Immature natural killer cell (primary cell): ENCODE measurements around the gene CLDN22. TPM values are rescaled to one million over a fixed set of nuclear protein-coding genes. Genes with fewer than 3 reads are reported as not detected.
"Not testable (repeated sequence)": the region's sequence is repeated elsewhere in the genome, so short reads cannot be mapped to it uniquely, and the experiment has no call there.

ENCODE experiments used
- DNase-seq, 3 donors: peaks; one replicate each; pipeline ENCODE4 v3.0.0; 2022; ENCODE audit warnings: mixed read lengths in 1 of 3
- H3K27ac Mint-ChIP-seq, 6 donors: one replicate each; pipeline ENCODE4 v1.8.0; 2020; ENCODE audit warnings: mixed read lengths in 6 of 6, mild to moderate bottlenecking in 5 of 6, inconsistent platforms in 4 of 6, moderate library complexity in 3 of 6
- H3K27me3 Mint-ChIP-seq, 3 donors: one replicate each; pipeline ENCODE4 v1.8.0; 2020 to 2021; ENCODE audit warnings: low read depth in 3 of 3, mild to moderate bottlenecking in 3 of 3, mixed read lengths in 3 of 3, moderate library complexity in 3 of 3, inconsistent platforms in 1 of 3
- H3K36me3 Mint-ChIP-seq, 3 donors: one replicate each; pipeline ENCODE4 v1.8.0; 2020; ENCODE audit warnings: mixed read lengths in 3 of 3, inconsistent platforms in 2 of 3, mild to moderate bottlenecking in 2 of 3
- H3K4me1 Mint-ChIP-seq, 2 donors: one replicate each; pipeline ENCODE4 v1.8.0; 2020; ENCODE audit warnings: inconsistent platforms in 2 of 2, mild to moderate bottlenecking in 2 of 2, mixed read lengths in 2 of 2, moderate library complexity in 1 of 2
- H3K4me3 Mint-ChIP-seq, 5 donors: one replicate each; pipeline ENCODE4 v1.8.0; 2020; ENCODE audit warnings: mild to moderate bottlenecking in 5 of 5, mixed read lengths in 5 of 5, inconsistent platforms in 3 of 5, moderate library complexity in 3 of 5
- H3K9me3 Mint-ChIP-seq, 6 donors: one replicate each; pipeline ENCODE4 v1.8.0; 2020; ENCODE audit warnings: mild to moderate bottlenecking in 6 of 6, mixed read lengths in 6 of 6, inconsistent platforms in 4 of 6, moderate library complexity in 3 of 6
- polyA plus RNA-seq, 3 donors: library from polyadenylated mRNA; unstranded; fragments of 300-500 nt; fragmentation: Illumina TruSeq; gene quantifications; one replicate each; pipeline ENCODE4 v1.2.3, GENCODE V29; 2021

CLDN22 gene
- polyA plus RNA-seq, 3 donors from 2014 or later = 0.52 TPM; not detected in 2

DNA sequence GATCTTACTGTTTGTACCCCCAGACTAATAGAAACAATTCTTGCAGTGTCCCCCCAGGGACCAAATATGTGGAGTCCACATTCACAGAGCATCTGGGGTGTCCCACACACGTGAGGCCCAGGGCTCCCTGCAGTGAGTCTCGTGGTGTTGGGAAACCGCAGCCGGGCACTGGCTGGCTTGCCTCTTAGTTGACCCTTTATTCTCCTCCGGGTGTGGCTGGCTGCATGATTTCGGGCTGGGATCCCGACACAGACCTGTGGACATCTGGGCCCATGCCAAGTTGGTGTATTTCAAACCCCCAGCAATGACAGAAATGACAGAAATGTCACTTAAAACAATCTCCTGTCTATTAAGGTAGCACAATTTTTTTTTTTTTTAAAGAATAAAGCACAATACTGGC is 17.8 kb upstream of the CLDN22 start:
- H3K27me3 Mint-ChIP-seq = peaks cover 2% of the 10 kb centered on the region in 3 donors
- H3K9me3 Mint-ChIP-seq = peaks cover 0 to 3% (median 0%) of the 10 kb centered on the region in 6 donors
- peaks cover 0 to 8% (median 5%) of the 10 kb centered on the region in 3 donors for H3K36me3 Mint-ChIP-seq
- H3K4me3 Mint-ChIP-seq = peak overlapping the region in 4 of 5 donors; percentile 46 to 70 (median 64)
- DNase-seq = no peak
- peaks cover 30 to 70% of the 10 kb centered on the region in 2 donors for H3K4me1 Mint-ChIP-seq
- H3K27ac Mint-ChIP-seq = peak overlapping the region; percentile 14 to 93 (median 86)

DNA sequence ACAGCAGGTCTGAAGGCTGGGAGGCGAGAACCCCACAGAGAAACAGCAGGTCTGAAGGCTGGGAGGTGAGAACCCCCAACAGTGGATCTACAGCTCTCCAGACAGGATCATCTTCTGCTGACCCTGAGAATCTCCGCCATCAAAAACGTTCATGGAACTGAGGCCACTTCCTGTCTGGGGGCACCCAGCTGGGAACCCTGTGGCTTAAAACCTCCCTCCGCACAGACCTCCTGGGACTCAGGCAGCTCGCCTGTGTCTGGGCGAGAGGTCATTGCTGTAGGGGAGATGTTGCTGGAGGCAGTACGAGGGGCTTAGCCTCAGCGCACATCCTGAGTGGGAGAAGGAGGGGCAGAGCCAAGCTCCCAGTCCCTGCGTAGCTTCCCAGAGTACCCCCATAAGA is 17.3 kb upstream of the CLDN22 start:
- peak; percentile 27 to 41 (median 33) for DNase-seq
- H3K27me3 Mint-ChIP-seq = peaks cover 2% of the 10 kb centered on the region in 3 donors
- H3K4me3 Mint-ChIP-seq = peak overlapping the region in 4 of 5 donors; percentile 46 to 70 (median 64)
- peak overlapping the region; percentile 14 to 93 (median 86) for H3K27ac Mint-ChIP-seq
- H3K9me3 Mint-ChIP-seq = peaks cover 0 to 3% (median under 1%) of the 10 kb centered on the region in 6 donors
- H3K4me1 Mint-ChIP-seq = peaks cover 30 to 73% of the 10 kb centered on the region in 2 donors
- H3K36me3 Mint-ChIP-seq = peaks cover 0 to 12% (median 5%) of the 10 kb centered on the region in 3 donors

DNA sequence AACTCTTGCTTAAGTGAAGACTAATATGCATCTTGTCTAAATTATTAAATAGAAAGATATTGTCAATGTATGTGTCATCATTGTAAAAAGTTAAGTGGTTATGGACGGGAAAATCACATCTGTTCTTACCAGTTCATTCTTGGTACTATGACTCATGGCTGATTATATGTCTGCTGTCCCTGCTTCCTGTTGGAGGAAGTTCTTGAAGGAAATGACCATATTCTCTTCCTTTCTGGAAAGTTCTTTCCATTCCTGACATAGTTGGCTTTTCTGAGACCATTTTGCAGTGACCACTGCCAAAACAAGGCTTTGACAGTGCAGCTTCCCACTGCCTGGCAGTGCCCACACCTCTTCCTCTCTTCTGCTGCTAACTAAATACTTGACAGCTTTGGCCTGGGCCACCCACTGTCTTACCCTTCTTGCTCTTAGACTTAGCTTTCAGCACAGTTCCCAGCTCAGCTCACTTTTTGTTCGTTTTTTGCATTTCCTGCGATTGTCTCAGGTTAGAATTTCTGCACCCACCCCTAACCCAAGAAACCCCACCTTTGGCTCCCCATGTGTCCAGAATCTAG is 15.4 kb upstream of the CLDN22 start:
- Mint-ChIP-seq H3K4me1 (peaks cover 26 to 61% of the 10 kb centered on the region in 2 donors), H3K36me3 (peaks cover 0 to 13% (median 5%) of the 10 kb centered on the region in 3 donors), H3K27me3 (peaks cover 2 to 4% (median 3%) of the 10 kb centered on the region in 3 donors), H3K4me3 (peak overlapping the region in 4 of 5 donors; percentile 52 to 71 (median 67)), H3K9me3 (peaks cover 0 to 3% (median under 1%) of the 10 kb centered on the region in 6 donors), H3K27ac (peak overlapping the region; percentile 51 to 90 (median 82))
- no peak for DNase-seq

GRCh38 chr4:183333983-183334382 is 13.9 kb upstream of the CLDN22 start:
- Mint-ChIP-seq H3K27me3 (peaks cover 1 to 4% (median 2%) of the 10 kb centered on the region in 3 donors), H3K27ac (peak overlapping the region in 1 of 6 donors; percentile 47), H3K9me3 (peaks cover 0 to 5% (median under 1%) of the 10 kb centered on the region in 6 donors), H3K36me3 (peaks cover 0 to 12% (median 8%) of the 10 kb centered on the region in 3 donors), H3K4me3 (no peak overlapping the region), H3K4me1 (peaks cover 26 to 50% of the 10 kb centered on the region in 2 donors)
- no peak for DNase-seq

GRCh38 chr4:183333202-183333601 is 13.1 kb upstream of the CLDN22 start:
- H3K4me1 Mint-ChIP-seq = peaks cover 24 to 46% of the 10 kb centered on the region in 2 donors
- peaks cover 0 to 15% (median 14%) of the 10 kb centered on the region in 3 donors for H3K36me3 Mint-ChIP-seq
- peaks cover 1 to 8% (median 2%) of the 10 kb centered on the region in 3 donors for H3K27me3 Mint-ChIP-seq
- H3K27ac Mint-ChIP-seq = no peak overlapping the region
- peaks cover 0 to 5% (median under 1%) of the 10 kb centered on the region in 6 donors for H3K9me3 Mint-ChIP-seq
- no peak overlapping the region for H3K4me3 Mint-ChIP-seq
- DNase-seq = no peak

DNA sequence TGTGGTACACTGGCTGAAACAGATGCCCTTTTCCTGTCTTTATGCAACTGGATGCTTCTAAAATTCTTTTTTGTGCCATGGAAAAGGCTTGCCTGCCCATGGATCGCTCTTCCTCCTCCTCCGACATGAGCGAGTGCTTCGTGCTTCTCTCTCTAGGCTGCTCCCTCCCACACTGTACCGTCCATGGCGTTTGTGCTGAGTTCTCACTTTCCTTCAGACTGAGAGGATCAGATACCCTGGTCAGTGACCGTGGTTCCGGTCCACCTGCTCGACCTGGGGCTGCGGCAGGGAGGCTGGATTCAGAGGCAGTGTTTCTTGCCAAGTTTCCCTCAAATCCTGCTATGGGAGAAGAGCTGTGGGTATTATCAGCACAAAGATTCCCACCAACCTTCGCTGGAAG is 12.4 kb upstream of the CLDN22 start:
- no peak overlapping the region for H3K4me3 Mint-ChIP-seq
- H3K36me3 Mint-ChIP-seq = peaks cover 0 to 15% (median 15%) of the 10 kb centered on the region in 3 donors
- peaks cover 20 to 38% of the 10 kb centered on the region in 2 donors for H3K4me1 Mint-ChIP-seq
- peak overlapping the region in 1 of 6 donors; percentile 13 for H3K27ac Mint-ChIP-seq
- DNase-seq = no peak
- H3K9me3 Mint-ChIP-seq = peaks cover 0 to 5% (median under 1%) of the 10 kb centered on the region in 6 donors
- peaks cover 1 to 11% (median 2%) of the 10 kb centered on the region in 3 donors for H3K27me3 Mint-ChIP-seq

DNA sequence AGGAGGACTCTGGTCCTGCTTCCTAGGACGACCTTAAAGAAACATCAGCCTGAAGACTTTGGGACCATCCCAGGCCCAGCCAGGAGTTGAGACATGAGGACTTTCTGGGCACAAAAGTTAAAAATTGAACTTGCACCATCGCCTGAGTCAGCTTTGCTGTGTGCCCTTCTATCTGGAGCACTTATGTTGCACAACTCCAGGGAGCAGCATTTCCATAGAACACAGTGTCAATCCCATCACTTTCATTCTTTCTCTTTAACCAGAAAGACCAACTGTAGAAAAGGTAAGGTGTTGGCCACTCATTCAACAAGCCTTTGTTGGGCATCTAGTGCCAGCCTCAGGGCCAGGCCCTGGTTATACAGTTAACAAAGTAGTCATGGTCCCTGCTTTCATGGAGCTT is 10.8 kb upstream of the CLDN22 start:
- no peak for DNase-seq
- Mint-ChIP-seq H3K27me3 (peaks cover 3 to 11% (median 4%) of the 10 kb centered on the region in 3 donors), H3K9me3 (peaks cover 0 to 6% (median under 1%) of the 10 kb centered on the region in 6 donors)

DNA sequence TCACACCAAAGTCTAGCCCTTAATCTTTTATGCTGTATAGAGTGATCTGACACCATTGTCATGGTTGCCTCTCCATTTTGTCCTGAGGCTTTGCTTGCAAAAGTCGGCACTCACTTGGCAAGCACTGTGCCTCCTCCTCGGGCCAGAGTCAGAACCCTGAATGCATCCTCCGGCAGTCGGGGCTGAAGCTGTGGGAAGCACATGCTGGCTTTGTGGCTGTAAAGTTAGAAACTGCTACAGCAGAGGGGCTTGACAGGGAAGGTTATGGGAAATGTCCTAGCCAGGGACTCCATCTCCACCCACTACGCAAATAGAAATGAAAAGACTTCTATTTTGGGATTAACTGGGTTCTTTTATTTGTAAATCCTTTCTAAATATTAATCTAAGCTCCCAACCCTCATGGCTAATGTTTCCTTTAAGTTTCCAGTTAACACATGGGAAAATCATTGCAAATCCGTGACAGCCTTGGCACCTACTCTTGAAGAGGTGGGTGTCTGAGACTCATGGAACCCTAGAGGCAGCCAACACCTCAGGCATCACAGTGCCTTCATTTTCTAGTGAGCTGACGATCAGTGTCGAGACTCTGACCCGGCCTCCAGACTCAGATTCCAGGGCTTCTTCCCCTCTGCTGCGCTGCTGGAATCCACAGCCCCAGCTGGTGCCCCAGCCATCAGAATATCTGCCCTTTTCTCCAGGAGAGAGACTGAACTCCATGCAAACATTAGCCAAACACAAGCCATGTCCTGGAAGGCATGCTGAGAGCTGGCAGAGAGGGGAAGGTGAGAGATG is 10.1 kb upstream of the CLDN22 start:
- H3K27ac Mint-ChIP-seq = no peak overlapping the region
- H3K4me1 Mint-ChIP-seq = peaks cover 5 to 21% of the 10 kb centered on the region in 2 donors
- peaks cover 0 to 6% (median under 1%) of the 10 kb centered on the region in 6 donors for H3K9me3 Mint-ChIP-seq
- no peak for DNase-seq
- no peak overlapping the region for H3K4me3 Mint-ChIP-seq
- H3K36me3 Mint-ChIP-seq = peaks cover 0 to 15% (median 15%) of the 10 kb centered on the region in 3 donors
- H3K27me3 Mint-ChIP-seq = peaks cover 6 to 11% (median 9%) of the 10 kb centered on the region in 3 donors

More for the DNA sequence above, 10.8 kb upstream of the CLDN22 start:
- no peak overlapping the region for H3K4me3 Mint-ChIP-seq
- peaks cover 12 to 28% of the 10 kb centered on the region in 2 donors for H3K4me1 Mint-ChIP-seq
- H3K27ac Mint-ChIP-seq = no peak overlapping the region
- H3K36me3 Mint-ChIP-seq = peaks cover 0 to 15% (median 15%) of the 10 kb centered on the region in 3 donors

- Mint-ChIP-seq H3K4me1 (peaks cover 3 to 15% of the 10 kb centered on the region in 2 donors), H3K27ac (no peak overlapping the region), H3K36me3 (peaks cover 0 to 15% (median 15%) of the 10 kb centered on the region in 3 donors), H3K9me3 (peaks cover 0 to 6% (median under 1%) of the 10 kb centered on the region in 6 donors), H3K27me3 (peaks cover 6 to 11% (median 9%) of the 10 kb centered on the region in 3 donors), H3K4me3 (no peak overlapping the region)
- no peak for DNase-seq
Observed at GRCh38 chr4:183329244-183329643, 9.2 kb upstream of the CLDN22 start.

DNA sequence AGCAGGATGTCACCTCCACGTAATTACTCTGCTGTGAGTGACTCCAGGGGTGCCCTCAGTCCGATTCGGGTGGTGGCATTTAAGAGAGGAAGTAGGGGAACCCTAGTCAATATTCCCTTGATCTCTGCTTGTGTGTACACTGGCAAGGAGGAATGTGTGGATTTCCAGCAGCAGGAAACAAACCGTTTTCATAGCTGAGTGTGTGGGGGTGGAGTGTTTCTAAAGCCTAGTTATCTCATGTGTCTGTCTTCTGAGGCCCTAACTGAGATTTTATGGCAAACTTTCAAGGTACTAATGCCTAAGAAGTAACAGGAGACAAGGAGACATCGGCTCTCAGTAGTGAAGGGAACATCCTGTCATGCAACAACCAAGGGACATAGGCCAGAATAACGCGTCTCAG is 8.8 kb upstream of the CLDN22 start:
- peaks cover 0 to 15% (median 11%) of the 10 kb centered on the region in 3 donors for H3K36me3 Mint-ChIP-seq
- no peak overlapping the region for H3K4me3 Mint-ChIP-seq
- no peak overlapping the region for H3K27ac Mint-ChIP-seq
- H3K4me1 Mint-ChIP-seq = peaks cover under 1 to 11% of the 10 kb centered on the region in 2 donors
- H3K27me3 Mint-ChIP-seq = peaks cover 6 to 11% (median 9%) of the 10 kb centered on the region in 3 donors
- peaks cover 0 to 6% (median under 1%) of the 10 kb centered on the region in 6 donors for H3K9me3 Mint-ChIP-seq
- DNase-seq = no peak

GRCh38 chr4:183327827-183328226 is 7.8 kb upstream of the CLDN22 start:
- peaks cover 2 to 8% of the 10 kb centered on the region in 2 donors for H3K4me1 Mint-ChIP-seq
- no peak overlapping the region for H3K27ac Mint-ChIP-seq
- H3K9me3 Mint-ChIP-seq = peaks cover 0 to 6% (median under 1%) of the 10 kb centered on the region in 6 donors
- peaks cover 6 to 11% (median 7%) of the 10 kb centered on the region in 3 donors for H3K27me3 Mint-ChIP-seq
- H3K4me3 Mint-ChIP-seq = no peak overlapping the region
- no peak for DNase-seq
- H3K36me3 Mint-ChIP-seq = peaks cover 0 to 12% (median 10%) of the 10 kb centered on the region in 3 donors

DNA sequence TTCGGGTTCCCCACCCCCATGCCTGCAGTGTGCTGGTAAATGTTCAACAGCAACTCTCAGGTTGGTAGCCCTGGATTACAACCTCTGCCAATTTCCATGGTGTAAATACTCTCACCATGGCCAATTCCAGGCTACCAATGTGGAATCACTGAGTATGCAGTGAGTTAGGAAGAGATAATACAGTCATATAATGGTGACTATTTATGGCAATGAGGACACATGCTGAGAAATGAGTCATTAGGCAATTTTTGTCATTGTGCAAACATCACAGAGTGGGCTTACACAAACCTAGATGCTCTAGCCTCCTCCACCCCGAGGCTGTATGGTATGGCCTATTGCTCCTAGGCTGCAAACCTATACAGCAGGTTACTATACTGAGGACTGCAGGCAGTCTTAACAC is 6.8 kb upstream of the CLDN22 start:
- peaks cover 6 to 11% (median 9%) of the 10 kb centered on the region in 3 donors for H3K27me3 Mint-ChIP-seq
- peaks cover 0 to 10% (median 6%) of the 10 kb centered on the region in 3 donors for H3K36me3 Mint-ChIP-seq
- H3K4me3 Mint-ChIP-seq = no peak overlapping the region
- peaks cover 0 to 6% (median 0%) of the 10 kb centered on the region in 6 donors for H3K9me3 Mint-ChIP-seq
- H3K27ac Mint-ChIP-seq = no peak overlapping the region
- DNase-seq = no peak
- H3K4me1 Mint-ChIP-seq = peaks cover 11 to 12% of the 10 kb centered on the region in 2 donors

DNA sequence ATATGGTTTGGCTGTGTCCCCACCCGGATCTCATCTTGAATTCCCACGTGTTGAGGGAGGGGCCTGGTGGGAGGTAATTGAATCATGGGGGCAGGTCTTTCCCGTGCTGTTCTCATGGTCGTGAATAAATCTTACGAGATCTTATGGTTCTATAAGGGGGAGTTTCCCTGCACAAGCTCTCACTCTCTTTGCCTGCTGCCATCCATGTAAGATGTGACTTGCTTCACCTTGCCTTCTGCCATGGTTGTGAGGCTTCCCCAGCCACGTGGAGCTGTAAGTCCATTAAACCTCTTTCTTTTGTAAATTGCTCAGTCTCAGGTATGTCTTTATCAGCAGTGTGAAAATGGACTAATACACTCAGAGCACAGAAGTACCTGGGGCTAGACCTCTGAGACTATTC is 6.3 kb upstream of the CLDN22 start:
- peaks cover 15 to 16% of the 10 kb centered on the region in 2 donors for H3K4me1 Mint-ChIP-seq
- not testable (repeated sequence) for H3K4me3 Mint-ChIP-seq, H3K9me3 Mint-ChIP-seq, H3K27ac Mint-ChIP-seq, DNase-seq, H3K27me3 Mint-ChIP-seq, H3K36me3 Mint-ChIP-seq
